ENCODE results near the gene NOTUM.

Gene NOTUM

GRCh38 chr17:81950501-81950900 is 10.5 kb downstream of the NOTUM start:
- H3K36me3 ChIP-seq (ENCODE audit: control insufficient read depth in 2 of 2, insufficient read depth in 1 of 2, low read length in 2 of 2) = no peaks in the 10 kb centered on the region
- no peak overlapping the region for H3K27ac ChIP-seq (ENCODE audit: extremely low read depth, low read depth, low read length)
- H3K9me3 ChIP-seq (ENCODE audit: control insufficient read depth, insufficient read depth, low read depth, low read length) = no peaks in the 10 kb centered on the region
- ChIA-PET POLR2A (interaction anchor here (1.0 kb wide), 1 partner anchor 17 kb away, joined by 10 read pairs; no protein-coding TSS in a partner anchor), CTCF (interaction anchor here (0.7 to 1.8 kb wide), 2 partner anchors 9 to 85 kb away, joined by 5 to 8 read pairs; no protein-coding TSS in a partner anchor)
- TF ChIP-seq ZNF76 (tag by site-specific recombination; IDR thresholded peaks at IDR 0.05; ENCODE audit: borderline replicate concordance, low read depth) = no peak
- TF ChIP-seq BCL11B (tag by site-specific recombination; IDR thresholded peaks at IDR 0.05; ENCODE audit: low read depth) = no peak
- no peak for TF ChIP-seq ZNF157 (tag by site-specific recombination; IDR thresholded peaks at IDR 0.05)
- TF ChIP-seq, protein P1, sequence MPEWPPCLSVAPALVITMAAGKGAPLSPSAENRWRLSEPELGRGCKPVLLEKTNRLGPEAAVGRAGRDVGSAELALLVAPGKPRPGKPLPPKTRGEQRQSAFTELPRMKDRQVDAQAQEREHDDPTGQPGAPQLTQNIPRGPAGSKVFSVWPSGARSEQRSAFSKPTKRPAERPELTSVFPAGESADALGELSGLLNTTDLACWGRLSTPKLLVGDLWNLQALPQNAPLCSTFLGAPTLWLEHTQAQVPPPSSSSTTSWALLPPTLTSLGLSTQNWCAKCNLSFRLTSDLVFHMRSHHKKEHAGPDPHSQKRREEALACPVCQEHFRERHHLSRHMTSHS (tag by site-specific recombination; IDR thresholded peaks at IDR 0.05) = no peak
- no peak for TF ChIP-seq ZNF398 (tag by site-specific recombination; IDR thresholded peaks at IDR 0.05)
- no peak for TF ChIP-seq YY2 (tag by site-specific recombination; IDR thresholded peaks at IDR 0.05)
- no peak for TF ChIP-seq FEZF1 (tag by site-specific recombination; IDR thresholded peaks at IDR 0.05)
- no peak for TF ChIP-seq ZNF366 (tag by site-specific recombination; conservative IDR thresholded peaks at IDR 0.05)
- no peak for TF ChIP-seq ZNF311 (tag by site-specific recombination; IDR thresholded peaks at IDR 0.05; ENCODE audit: borderline replicate concordance)
- no peak for TF ChIP-seq ZNF37A (tag by site-specific recombination; IDR thresholded peaks at IDR 0.05)
- TF ChIP-seq RBAK (tag by site-specific recombination; IDR thresholded peaks at IDR 0.05) = no peak
- no peak for TF ChIP-seq KLF16 (tag by site-specific recombination; IDR thresholded peaks at IDR 0.05)
- no peak for TF ChIP-seq ZNF174 (tag by site-specific recombination; IDR thresholded peaks at IDR 0.05)
- no peak for TF ChIP-seq REST (tag by site-specific recombination; IDR thresholded peaks at IDR 0.05)
- TF ChIP-seq ZNF580 (tag by site-specific recombination; IDR thresholded peaks at IDR 0.05) = no peak
- TF ChIP-seq HOXD13 (CRISPR knock-in tag; IDR thresholded peaks at IDR 0.05; ENCODE audit: borderline replicate concordance) = no peak
- no peak for TF ChIP-seq ZNF560 (tag by site-specific recombination; IDR thresholded peaks at IDR 0.05; ENCODE audit: borderline replicate concordance)
- TF ChIP-seq ZFHX2 (tag by site-specific recombination; conservative IDR thresholded peaks at IDR 0.05) = no peak
- TF ChIP-seq ZNF16 (tag by site-specific recombination; IDR thresholded peaks at IDR 0.05; ENCODE audit: low read depth) = no peak
- no peak overlapping the region for H3K4me3 ChIP-seq (ENCODE audit: low read depth, low read length)
- no peaks in the 10 kb centered on the region for H3K4me1 ChIP-seq (ENCODE audit: control insufficient read depth, insufficient read depth, low read length)

Data from HEK293 (cell line).